Stimulated activated CD4-positive, alpha-beta T cell treated with anti-CD3 and anti-CD28 coated beads, TNF-alpha, amount 100 ng/mL, for 4 hours (primary cell): ENCODE measurements around the gene SMIM44.

ENCODE experiments used
- DNase-seq, 3 experiments: peaks; one replicate each; pipeline ENCODE4 v3.0.0-alpha.2; 2020; ENCODE audit warnings: low read depth in 3 of 3

Gene SMIM44

GRCh38 chr19:3500429-3501101 is 17.3 kb upstream of the SMIM44 start, which contains the start of gene DOHH:
DOHH (minus strand) TSS chr19:3500674; CDS start chr19:3496814, 3,860 bp downstream.
- peak; percentile 90 to 93 (median 91) for DNase-seq

- DNase-seq: no peak
These were observed 16.6 kb upstream of the SMIM44 start for GRCh38 chr19:3499738-3500428.

GRCh38 chr19:3497757-3498520 is 14.7 kb upstream of the SMIM44 start:
- DNase-seq: no peak

- DNase-seq: no peak
These were observed 13.4 kb upstream of the SMIM44 start for GRCh38 chr19:3496392-3497273.

GRCh38 chr19:3494559-3494958 is 11.3 kb upstream of the SMIM44 start:
- DNase-seq: peak in 2 of 3 experiments; percentile 40 to 50

GRCh38 chr19:3494051-3494450 is 10.8 kb upstream of the SMIM44 start:
- no peak for DNase-seq

GRCh38 chr19:3493651-3494050 is 10.4 kb upstream of the SMIM44 start:
- no peak for DNase-seq

- DNase-seq: no peak
These were observed 9.7 kb upstream of the SMIM44 start for GRCh38 chr19:3492919-3493318.

GRCh38 chr19:3492131-3492839 is 9.0 kb upstream of the SMIM44 start:
- no peak for DNase-seq

- DNase-seq: no peak
These were observed 8.3 kb upstream of the SMIM44 start for GRCh38 chr19:3491396-3492119.

GRCh38 chr19:3482507-3483225 is 575 bp downstream of the SMIM44 start:
- no peak for DNase-seq

GRCh38 chr19:3481241-3482090 is 1.8 kb downstream of the SMIM44 start:
- DNase-seq: no peak

GRCh38 chr19:3480383-3481091 is 2.7 kb downstream of the SMIM44 start, which contains the start of gene SMIM24:
SMIM24 (minus strand) TSS chr19:3480525; CDS start chr19:3480463, 62 bp downstream.
- DNase-seq: no peak

- no peak for DNase-seq
These were observed 3.4 kb downstream of the SMIM44 start for GRCh38 chr19:3479834-3480215.

GRCh38 chr19:3479177-3479833 is 3.9 kb downstream of the SMIM44 start:
- no peak for DNase-seq

- DNase-seq: no peak
These were observed 4.6 kb downstream of the SMIM44 start for GRCh38 chr19:3478409-3479176.

- DNase-seq: no peak
These were observed 5.3 kb downstream of the SMIM44 start for GRCh38 chr19:3477951-3478350.
